Sigmoid colon (tissue), 4 donors: ENCODE data around the gene COPB2.

Experiments
- CTCF ChIP-seq, 4 experiments: fragments of 450-650 bp in 3 of 4; fragments of 200-600 bp in 1 of 4; IDR thresholded peaks; one replicate each; pipeline ENCODE4 v1.5.1; 2016 to 2019; ENCODE audit warnings: antibody characterized with exemption in 4 of 4, mild to moderate bottlenecking in 3 of 4, moderate library complexity in 2 of 4
- POLR2A ChIP-seq, 2 donors: fragments of 450-650 bp; IDR thresholded peaks; one replicate each; pipeline ENCODE4 v1.6.1; 2016; ENCODE audit warnings: antibody characterized with exemption in 2 of 2, mild to moderate bottlenecking in 2 of 2, moderate library complexity in 2 of 2
- POLR2AphosphoS5 ChIP-seq, 4 donors: sonication (generic); formaldehyde crosslinking; IDR thresholded peaks; one replicate each; pipeline ENCODE4 v1.6.1; 2017; ENCODE audit warnings: antibody characterized with exemption in 4 of 4

- no peak for TF ChIP-seq POLR2A (IDR thresholded peaks at IDR 0.05)
- TF ChIP-seq CTCF (IDR thresholded peaks at IDR 0.05) = no peak
- TF ChIP-seq POLR2AphosphoS5 (IDR thresholded peaks at IDR 0.05) = no peak
These were observed 72.2 kb downstream of the COPB2 start for GRCh38 chr3:139317215-139317614.
